Stimulated activated CD4-positive, alpha-beta T cell treated with anti-CD3 and anti-CD28 coated beads, Interleukin-1b, Interleukin-23, amount 100 ng/mL, for 1 hour (primary cell): ENCODE results near the gene ACVR1B.
A peak's percentile ranks its signal among the peaks of the same experiment; 100 is the strongest.

ENCODE experiments used
- DNase-seq, 2 donors: peaks; one replicate each; pipeline ENCODE4 v3.0.0-alpha.2; 2020; ENCODE audit warnings: low read depth in 2 of 2

The ACVR1B gene

DNA sequence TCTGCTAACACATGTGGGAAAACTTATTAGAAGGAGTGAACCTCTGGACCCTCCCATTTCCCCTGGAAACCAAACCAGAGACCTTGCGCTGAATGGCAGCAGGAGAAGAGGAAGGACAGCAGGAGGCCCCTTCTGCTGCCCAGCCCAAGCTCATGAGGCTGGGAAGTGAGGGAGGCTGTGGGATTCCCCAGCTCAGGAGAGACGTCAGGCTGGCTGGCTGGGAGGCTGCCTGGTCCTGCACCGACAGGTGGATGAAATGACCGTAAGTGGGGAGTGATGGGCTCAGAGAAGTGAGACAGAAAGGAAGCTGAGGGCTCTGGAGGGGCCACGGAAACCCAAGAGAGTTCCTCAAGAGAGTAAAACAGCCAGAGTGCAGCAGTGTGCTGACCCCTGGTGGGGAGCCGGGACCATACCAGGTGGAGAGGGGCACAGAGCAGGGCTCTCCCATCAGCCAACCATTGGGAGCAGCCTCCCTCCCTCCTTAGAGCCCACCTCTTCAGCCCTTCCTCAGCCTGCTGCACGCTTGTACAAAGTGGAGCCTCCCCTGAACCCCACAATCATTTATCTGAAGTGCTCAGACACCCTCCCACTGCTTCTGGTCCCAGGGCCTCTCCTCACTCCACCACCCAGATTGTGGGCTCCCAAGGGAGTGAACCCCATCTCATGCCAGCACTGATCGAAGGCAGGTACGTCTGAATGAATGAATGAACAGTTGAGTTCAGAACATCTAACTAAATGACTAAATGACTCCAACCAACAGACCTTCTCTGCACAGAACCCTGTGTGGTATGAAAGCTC, 69.2 kb downstream of the ACVR1B start:
- peak in 1 of 2 donors; percentile 40 for DNase-seq

DNA sequence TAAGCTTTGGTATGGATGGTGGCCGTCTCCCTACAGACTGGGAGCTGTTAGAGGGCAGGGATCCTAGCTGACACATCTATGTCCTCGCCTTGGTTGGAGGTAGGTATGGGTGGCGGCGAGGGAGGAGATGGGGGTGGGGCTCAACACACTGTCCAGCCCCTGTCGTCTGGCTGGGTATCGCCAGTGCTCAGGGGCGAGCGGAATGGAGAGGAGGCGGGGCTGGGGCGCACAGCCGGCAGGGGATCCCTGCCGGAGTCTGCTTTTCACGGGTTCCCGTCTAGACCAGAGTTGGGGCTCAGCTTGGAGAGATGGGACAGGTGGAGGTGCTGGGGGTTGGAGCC, 71.3 kb downstream of the ACVR1B start:
- no peak for DNase-seq

DNA sequence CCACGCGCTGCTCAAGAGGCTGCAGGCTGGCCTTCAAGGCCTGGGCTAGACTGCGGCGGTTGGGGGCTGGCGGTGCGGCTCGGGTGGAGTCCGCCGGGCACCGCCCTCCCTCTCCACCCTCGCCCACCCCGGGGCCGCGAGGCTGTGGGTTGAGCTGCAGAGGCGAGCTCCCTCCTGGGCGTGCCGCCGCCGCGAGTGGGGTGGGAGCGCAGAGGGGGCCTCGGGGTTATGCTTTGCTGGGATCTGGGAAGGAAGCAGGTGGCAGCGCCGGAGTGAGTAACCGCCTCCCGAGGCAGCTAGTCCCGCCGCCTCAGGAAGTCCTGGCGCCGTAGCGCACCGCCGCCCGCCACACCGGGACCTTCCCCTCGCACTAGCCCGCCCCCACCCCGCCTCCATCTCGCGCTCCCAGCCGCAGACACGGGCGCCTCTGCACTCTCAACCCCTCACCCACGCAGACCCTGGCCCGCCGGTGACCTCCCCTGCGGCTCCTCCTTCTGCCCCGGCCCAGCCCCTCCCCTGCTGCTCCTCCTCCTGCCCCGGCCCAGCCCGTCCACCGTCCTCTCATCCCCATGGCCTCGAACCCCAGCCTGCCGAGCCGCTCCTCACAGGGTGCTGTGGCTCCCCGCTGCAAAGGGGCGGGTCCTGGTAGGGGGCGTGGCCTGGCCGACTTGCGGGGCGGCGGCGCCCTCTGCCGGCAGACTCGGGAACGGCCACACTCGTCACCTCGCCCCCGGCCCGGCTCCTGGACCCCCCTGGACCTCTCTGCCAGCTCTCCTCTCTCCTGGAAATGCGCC, 71.9 kb downstream of the ACVR1B start:
- DNase-seq: peak; percentile 82 to 91

DNA sequence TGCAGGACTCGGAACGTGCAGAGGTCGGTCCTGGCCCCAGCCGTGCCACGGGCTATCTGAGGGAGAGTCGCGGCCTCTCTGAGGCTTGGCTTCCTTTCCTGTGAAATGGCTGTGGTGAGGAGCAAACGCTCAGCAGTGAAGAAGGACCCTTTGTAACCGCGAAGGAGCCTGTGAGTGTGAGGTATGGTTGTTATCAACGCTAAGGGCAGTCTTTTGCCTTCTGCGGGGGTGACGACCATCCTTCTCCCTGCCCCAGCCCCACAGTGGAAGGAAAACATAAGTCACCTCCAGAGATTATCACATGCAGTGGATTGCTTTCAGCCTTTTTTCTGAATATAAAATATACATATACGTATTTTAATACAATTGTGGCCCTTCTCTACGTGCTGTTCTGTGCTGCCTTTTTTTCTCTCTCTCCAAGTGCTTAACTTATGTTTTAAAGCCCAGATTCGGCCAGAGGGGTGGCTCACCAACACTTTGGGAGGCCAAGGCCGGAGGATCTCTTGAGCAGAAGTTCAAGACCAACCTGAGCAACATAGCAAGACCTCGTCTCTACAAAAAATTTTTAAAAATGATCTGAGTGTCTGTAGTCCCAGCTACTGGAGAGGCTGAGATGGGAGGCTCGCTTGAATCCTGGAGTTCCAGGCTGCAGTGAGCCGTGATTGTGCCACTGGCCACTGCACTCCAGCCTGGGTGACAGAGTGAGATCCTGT, 72.6 kb downstream of the ACVR1B start:
- no peak for DNase-seq

DNA sequence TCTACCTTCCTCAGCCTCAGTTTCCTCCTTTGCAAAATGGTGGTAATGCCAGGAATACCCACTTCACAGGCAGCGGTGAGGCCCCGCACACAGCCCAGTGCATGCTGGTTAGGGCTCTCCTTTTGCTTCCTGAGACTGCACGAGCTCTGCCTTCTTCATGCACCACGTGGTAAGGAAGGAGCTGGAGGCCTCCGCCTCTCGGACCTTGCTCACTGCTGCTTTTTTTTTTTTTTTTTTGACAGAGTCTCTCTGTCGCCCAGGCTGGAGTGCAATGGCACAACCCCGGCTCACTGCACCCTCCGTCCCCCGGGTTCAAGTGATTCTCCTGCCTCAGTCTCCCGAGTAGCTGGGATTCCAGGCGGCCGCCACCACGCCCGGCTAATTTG, 73.3 kb downstream of the ACVR1B start:
- DNase-seq: no peak

DNA sequence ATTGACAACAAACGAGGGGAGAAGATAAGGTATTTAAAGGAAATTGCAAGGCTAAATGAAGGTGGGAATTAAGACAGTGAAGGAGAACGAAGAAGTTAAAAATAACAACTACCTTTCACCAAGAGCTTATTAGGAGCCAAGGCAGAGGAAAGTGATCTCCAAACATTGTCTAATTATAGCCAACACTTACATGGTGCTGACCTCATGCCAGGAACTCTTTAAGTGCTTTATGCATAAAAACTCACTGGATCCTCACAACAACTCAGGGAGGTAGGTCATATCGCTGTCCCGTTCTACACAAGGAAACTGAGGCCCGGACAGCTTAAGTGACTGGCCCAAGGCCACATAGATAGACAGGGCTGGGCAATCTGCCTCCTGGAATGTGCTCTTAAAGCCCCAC, 74.8 kb downstream of the ACVR1B start:
- no peak for DNase-seq

DNA sequence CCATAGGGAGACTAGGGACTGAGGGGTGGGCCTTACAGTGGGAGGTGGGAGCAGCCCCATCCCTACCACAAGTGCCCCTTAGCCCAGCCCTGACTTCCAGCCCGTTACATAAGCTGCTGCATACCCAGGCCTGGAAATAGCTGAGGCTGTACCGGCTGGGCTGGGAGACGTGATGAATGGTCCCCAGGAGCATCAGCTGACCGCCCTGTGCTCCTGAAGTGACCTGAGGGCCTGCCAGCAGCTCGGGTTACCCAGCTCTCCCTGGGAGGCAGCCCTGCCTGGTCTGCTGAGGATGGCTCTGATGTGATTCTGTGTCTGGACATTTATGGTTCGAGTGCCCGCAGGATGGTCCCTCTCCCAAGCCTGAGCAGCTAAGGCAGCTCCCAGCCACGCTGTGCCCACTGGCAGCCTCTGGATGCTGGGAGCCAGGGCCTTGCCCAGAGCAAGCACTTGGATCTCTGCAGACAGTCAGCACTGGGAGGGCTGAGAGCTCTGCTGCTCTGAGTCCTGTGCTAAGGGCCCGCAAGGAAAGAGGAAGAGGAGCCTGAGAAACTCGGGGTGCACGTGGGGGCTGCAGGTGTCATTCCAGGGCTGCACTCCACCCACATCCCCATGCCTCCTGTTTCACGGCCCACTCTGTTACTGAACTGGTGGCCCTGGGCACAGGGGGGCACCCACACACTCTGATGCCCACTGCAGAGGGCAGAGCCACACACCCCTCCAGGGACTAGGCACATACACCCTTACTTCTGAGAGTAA, 75.8 kb downstream of the ACVR1B start:
- DNase-seq: no peak

DNA sequence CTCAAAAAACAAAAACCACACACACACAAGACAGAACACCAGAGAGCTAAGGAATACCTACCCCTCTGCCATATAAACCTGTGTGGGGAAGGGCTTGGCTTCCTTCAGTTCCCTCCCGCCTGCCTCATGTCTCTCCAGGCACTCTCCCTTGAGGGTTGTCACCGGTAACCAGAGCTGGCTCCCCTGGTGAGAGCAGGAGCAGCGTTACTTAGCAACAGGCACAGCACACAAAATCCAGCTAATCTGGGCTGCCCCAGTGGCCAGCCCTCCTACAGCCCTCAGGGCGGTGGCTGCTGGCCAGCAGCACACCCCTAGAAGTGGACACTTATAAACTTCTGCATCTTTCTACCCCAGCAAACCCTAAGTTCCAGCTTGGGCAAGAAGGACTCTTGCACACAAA, 78.2 kb downstream of the ACVR1B start:
- no peak for DNase-seq

DNA sequence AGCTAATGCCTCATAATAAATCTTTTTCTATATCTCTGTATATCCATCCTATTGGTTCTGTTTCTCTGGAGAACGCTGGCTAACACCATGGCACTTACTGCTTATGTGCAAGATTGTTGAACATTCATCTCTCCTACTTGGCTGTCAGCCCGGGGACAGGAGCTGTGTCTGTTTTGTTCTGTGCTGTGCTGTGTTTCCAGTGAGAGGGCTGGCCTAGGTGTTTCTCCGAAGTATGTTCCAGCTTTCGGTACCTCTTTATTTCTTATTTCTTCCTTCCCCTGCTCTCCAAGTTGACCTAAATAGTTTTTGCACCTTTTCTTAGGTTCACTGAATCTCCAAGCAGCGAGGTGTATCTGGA, 80.9 kb downstream of the ACVR1B start:
- DNase-seq: no peak

DNA sequence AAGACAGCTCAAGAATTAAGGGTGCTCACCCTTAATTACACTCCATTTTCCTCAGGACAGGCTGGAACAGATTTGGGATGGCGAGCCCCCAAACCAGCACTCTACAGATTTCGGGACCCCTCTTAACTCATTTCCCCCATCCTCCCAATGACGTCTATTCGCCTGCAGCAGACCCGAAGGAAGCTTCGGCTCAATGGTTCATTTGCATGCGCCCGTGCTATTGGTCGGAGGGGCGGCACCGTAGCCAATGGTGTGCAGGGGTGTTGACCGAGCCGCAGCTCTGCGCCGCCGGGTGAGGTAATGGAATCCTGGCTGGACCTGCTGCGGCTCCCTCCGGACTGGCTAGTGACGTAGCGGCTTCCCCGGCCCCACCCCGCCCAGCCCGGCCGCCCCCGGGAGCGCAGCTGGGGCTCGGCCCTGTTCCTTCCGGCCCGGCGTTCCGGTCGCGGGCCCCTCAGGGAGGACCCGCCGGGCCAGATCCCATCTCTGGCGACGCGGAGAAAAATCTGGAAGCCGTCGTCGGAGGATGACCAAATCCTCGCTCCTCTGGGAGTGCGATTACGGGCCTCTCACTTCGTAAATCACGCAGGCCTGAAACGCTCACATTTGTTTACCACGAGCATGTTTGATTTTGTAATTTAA, 81.4 kb downstream of the ACVR1B start:
- peak; percentile 64 to 82 for DNase-seq

DNA sequence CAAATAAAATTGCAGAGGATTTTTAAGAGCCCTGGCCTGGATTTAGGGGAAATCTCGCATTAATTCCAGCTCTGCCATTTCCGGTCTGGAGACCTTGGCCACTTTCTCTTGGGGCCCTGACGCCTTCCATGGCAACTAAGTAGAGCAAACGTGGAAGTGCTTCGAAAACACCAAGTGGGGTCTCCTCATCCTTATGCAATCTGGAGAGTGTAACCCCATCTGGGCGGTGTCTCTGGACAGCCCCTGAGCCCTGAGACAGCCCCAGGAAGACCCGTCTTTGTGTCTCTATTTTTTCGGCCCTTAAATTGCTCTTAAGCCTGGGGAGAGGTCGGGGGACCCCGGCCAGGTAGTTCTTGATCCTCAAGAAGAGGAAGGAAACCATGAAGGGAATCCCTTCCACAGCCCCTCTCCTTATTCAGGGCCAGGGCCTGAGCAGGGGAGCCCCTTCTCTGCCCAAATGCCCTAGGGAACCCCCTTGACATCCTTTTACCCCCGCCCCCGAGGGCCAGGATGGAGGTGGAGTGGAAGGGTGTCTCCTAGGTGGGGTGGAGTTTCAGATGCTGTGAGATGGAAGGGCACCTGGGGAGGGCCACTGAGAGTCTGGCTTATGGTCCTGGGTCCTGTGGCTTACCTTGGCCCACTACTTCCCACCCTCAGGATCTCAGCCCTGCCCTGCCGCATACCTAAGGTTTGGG, 82.1 kb downstream of the ACVR1B start:
- no peak for DNase-seq

DNA sequence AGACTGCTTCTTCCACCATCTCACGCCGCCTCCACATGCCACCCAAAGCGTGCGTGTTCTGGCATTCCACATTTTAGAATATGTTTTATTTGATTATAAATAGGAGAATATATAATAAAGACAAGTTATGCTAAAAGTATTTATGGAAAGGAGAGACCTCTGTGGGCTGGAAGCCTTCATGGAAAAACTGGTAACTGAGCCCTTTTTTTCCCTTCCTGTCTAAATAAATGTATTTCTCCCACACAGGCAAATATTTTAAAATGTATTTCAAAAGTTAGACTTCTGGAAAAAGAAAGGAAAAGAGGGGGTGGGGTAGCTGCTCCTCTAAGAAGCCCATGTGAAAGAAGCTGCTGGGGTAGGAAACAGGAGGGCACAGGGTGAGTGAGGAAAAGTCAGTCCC, 83.7 kb downstream of the ACVR1B start:
- DNase-seq: no peak

DNA sequence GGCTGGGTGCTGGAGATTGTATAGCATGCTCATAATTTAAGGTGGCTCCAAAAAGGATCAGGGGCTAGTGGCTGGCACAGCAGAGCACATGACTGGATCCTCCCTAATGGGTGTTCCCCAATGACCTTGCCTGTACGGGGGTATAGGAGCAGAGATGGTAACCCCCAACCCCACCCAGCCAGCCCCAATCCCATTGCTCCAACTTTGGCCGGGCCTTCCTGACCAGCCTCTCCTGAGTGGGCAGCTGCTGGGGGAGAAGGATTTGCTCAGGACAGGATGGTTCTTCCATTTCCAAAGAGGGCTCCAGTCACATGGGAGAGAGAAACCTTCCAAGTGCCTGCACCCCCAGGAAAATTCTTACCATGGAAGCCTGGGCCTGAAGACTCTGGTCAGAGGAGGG, 84.4 kb downstream of the ACVR1B start:
- DNase-seq: no peak

DNA sequence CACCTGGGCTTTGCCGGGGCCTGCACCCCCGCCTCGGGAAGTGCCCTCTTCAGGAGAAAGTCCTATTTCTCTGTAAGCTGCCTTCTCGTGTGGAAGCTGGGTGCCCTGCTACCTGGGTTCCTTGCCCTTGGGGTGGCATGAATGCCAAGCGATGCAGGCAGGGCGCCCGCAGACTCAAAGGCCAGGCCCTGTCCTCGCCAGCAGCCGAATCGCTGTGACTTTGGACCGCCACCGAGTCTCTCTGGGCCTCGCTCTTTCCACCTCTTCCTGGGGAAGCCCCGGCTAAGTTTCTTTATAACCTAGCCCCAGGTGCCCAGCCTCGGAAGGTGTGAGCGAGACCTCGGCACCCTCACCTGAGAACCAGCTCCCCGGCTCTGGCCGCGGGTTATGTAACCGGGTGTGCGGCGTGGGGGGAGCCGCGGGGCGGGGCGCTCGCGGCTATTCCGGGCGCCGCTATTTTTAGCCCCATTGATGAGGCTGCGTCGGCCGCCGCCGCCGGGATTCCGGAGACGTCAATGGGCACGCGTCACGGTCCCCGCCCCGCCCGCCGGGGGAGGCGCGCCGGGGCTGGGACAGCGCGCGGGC, 85.2 kb downstream of the ACVR1B start:
- DNase-seq: peak; percentile 57 to 80

DNA sequence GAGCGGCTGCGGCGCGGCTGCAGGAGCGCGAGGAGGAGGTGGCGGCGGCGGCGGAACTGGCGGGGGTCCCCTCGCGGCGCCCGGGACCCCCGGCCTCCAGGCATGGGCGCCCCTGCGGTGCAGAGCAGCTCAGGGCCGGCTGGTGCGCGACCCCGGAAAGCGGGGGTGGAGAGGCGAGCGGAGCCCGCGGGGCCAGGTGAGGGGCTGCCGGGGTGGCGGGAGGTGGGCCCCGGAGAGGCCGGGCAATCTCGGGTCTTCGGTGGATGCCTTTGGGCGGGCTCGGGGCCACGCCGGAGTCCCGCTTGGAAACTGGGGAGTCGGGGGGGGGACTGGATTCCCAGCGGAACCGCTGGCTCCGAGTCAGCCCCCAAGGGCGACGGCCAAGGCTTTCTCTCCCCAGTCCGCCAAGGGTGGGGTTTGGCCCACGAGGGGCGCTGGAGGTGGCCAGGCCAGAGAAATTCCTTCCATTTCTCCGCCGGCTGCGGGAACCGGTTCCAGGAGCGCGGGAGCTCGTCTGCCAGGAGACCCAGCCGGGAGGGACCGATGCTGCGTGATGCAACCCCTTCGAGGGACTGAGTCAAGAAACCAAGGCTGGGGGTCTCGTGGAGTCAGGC, 85.9 kb downstream of the ACVR1B start:
- DNase-seq: no peak

DNA sequence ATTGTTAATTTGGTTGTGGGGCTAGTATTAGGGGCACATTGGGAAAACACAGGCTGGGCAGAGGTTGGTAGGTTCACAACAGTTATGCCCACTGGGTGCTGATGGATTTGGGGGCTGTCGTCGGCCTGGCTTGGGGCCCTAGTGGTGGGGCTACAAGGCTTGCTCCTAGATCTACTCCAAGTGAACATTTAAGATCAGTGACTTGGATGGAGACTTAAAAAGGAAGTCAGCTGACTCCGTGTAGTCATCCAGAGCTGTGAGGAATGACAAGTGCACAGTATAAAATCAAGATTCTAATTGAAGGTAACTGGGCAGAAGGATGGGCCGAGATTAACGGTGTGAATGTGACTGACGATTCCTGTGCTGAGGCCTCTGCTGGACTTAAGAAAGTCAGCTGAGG, 86.9 kb downstream of the ACVR1B start:
- DNase-seq: no peak

DNA sequence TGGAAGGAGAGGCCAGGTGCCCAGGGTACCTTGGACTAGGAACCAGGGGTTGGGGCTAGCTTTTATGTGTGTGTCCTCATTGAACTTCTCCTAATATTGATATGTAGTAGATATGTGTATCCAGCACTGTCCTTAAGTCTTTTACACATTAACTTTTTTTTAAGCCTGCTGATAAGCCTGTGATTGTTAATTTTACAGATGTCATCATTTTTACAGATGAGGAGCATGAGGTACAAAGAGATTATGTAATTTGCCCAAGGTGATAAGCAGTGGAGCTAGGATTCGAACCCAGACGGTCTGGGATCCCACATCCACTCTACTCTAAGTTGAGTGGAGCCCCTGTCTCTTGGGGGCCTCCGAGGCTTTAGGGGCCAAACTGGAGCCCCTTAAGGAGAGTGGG, 89.5 kb downstream of the ACVR1B start:
- DNase-seq: no peak

DNA sequence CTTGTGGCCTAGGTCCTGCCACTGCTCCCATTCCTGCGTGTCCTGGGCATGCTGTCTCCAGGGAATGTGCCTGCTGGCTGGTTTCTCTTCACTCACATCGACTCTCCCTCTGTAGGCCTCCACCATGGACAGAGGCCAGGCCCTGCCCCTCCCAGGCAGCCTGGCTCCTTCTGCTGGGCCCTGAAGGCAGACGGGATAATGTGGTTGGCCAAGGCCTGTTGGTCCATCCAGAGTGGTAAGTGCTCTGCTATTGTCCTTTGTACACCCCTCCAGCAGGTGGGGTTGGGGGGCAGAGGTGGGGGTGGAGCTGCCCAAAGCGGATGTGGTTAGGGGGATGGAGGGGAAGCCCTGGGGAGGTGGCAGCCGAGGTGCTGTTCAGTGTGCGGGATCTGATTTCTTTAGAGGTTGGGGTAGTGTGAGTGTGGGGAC, 90.2 kb downstream of the ACVR1B start:
- DNase-seq: no peak

DNA sequence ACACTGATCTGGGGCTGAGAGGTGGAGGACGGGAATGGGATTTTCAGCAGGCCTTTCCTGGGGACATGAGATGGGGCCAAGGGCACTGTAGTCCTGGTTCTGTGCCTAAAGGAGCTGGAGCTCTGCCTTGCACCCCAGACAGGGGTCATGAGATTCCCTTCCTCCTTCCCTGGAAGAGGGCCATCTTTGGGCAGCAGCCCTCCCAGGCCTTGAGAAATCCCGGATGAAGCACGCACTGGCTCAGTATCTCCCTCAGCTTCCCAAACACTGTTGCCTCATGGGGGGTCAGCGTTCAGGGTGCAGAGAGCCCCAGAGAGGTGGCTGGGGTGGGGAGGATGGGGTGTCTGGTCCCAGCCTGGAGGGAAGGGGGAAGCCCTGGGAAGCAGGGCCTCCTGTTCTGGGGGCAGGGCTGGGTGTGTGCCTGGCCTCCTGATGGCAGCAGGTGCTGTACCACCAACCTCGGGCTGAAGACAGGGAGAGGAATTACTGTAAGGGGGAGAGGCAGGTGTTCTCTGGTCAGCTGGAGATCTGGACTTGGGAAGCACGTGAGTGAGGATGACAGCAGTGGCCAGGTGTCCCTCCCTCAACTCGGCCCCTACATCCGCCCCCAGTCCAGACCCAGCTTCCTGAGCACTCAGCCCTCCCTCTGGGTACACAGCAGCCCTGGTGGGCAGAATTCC, 91.3 kb downstream of the ACVR1B start:
- no peak for DNase-seq
